ENCODE measurements around the gene KLK15.

- TF ChIP-seq POLR2AphosphoS5 (IDR thresholded peaks at IDR 0.05; ENCODE audit: low read depth): no peak
- no peak for TF ChIP-seq REST (IDR thresholded peaks at IDR 0.05; ENCODE audit: insufficient replicate concordance, low read depth)
- TF ChIP-seq GABPA (IDR thresholded peaks at IDR 0.05; ENCODE audit: low read depth): no peak
Measured at GRCh38 chr19:50826492-50827240, 6.7 kb downstream of the KLK15 start.
